ENCODE measurements around the gene GJB3. TPM values are rescaled to one million over a fixed set of nuclear protein-coding genes. Genes with fewer than 3 reads are reported as not detected.

GJB3 gene
- total and polyA plus RNA-seq, 4 donors = 0.21 to 1.0 (median 0.42) TPM; not detected in 1

DNA sequence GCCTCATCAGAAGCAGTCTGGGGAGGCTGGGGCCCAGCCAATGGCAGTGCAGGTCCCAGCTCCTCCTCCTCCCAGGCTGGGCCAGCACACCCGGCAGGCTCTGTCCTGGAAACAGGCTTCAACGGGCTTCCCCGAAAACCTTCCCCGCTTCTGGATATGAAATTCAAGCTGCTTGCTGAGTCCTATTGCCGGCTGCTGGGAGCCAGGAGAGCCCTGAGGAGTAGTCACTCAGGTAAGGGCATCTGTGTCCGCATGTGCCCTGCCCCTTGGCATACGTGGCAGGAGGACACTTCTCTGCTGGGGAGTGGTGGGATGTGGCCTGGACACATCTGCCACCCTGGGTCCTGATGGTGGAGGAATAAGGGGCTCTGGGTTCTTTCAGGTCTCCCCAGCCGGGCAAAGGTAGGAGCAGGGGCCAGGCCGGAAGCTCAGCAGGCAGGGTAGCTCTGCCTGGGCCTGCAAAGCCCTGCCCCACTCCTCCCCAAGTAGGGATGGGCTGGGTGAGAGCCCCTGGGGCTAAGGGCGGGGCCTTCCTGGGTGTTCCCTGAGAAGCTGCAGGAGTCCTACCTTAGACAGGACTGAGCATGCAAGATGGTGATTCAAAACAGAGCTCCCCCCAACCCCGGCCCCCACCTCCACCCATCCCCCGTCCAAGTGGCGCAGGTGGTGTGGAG, 25.9 kb upstream of the GJB3 start, which contains the start of gene GJB5:
TSS of gene GJB5 (plus strand) at position 84 of the 674 bp plus-strand sequence. CDS start 2,284 bp downstream, outside the sequence.
- Histone ChIP-seq H3K4me3 (ENCODE audit: low read length in 2 of 2) (no peak within 1 kb of the TSS), H3K4me1 (ENCODE audit: control insufficient read depth in 1 of 2, insufficient read depth in 2 of 2, low read length in 2 of 2) (no peaks in the 10 kb centered on the region), H3K27me3 (ENCODE audit: control insufficient read depth in 1 of 2, insufficient read depth in 2 of 2, low read length in 1 of 2) (no peaks in the 10 kb centered on the region), H3K9me3 (ENCODE audit: control insufficient read depth, low read length) (no peaks in the 10 kb centered on the region), H3K36me3 (ENCODE audit: control insufficient read depth in 1 of 2, insufficient read depth in 2 of 2, low read length in 1 of 2) (no peaks in the 10 kb centered on the region), H3K27ac (ENCODE audit: low read depth in 1 of 2, low read length in 2 of 2) (no peak within 1 kb of the TSS)
- ATAC-seq (ENCODE audit: low FRiP score) = no peak
- WGBS, 2 donors = 69 to 72% methylated on average over 13 of the region's 13 CpGs
- peak in 1 of 2 donors; percentile 3 for DNase-seq
- intact Hi-C loops (cut with DNase I) = no loop called here

DNA sequence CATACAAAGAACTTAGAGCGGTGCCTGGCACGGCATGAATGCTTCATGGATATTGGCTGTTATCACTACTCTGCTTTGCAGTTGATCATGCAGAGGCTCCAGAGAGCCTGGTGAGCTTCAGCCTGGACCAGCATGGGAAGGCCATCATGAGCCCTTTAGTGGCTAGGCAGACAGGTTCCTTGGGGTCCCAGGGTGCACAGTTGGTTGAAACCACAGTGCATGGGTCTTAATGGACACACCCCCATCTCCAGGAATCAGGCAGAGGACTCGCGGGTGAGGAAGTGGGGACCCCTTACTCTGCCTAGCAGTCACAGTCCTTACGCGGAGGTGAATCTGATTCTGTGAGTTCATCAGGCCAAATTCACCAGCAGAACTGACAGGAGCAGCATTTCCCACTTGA, 25.1 kb upstream of the GJB3 start:
- WGBS, 2 donors = 89 to 94% methylated on average over 6 of the region's 6 CpGs
- no peaks in the 10 kb centered on the region for H3K36me3 ChIP-seq (ENCODE audit: control insufficient read depth in 1 of 2, insufficient read depth in 2 of 2, low read length in 1 of 2)
- H3K4me1 ChIP-seq (ENCODE audit: control insufficient read depth in 1 of 2, insufficient read depth in 2 of 2, low read length in 2 of 2) = no peaks in the 10 kb centered on the region

DNA sequence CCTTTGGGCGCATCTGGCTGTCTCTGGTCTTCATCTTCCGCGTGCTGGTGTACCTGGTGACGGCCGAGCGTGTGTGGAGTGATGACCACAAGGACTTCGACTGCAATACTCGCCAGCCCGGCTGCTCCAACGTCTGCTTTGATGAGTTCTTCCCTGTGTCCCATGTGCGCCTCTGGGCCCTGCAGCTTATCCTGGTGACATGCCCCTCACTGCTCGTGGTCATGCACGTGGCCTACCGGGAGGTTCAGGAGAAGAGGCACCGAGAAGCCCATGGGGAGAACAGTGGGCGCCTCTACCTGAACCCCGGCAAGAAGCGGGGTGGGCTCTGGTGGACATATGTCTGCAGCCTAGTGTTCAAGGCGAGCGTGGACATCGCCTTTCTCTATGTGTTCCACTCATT, 23.6 kb upstream of the GJB3 start:
- WGBS, 2 donors = 92 to 94% methylated on average over 21 of the region's 21 CpGs
- intact Hi-C loops (cut with DNase I) = no loop called here
- Histone ChIP-seq H3K36me3 (ENCODE audit: control insufficient read depth in 1 of 2, insufficient read depth in 2 of 2, low read length in 1 of 2) (no peaks in the 10 kb centered on the region), H3K27ac (ENCODE audit: low read depth in 1 of 2, low read length in 2 of 2) (no peak overlapping the region), H3K9me3 (ENCODE audit: control insufficient read depth, low read length) (no peaks in the 10 kb centered on the region), H3K4me3 (ENCODE audit: low read length in 2 of 2) (no peak overlapping the region), H3K27me3 (ENCODE audit: control insufficient read depth in 1 of 2, insufficient read depth in 2 of 2, low read length in 1 of 2) (no peaks in the 10 kb centered on the region), H3K4me1 (ENCODE audit: control insufficient read depth in 1 of 2, insufficient read depth in 2 of 2, low read length in 2 of 2) (no peaks in the 10 kb centered on the region)
- no peak for ATAC-seq (ENCODE audit: low FRiP score)
- DNase-seq = no peak

More for the DNA sequence above, 25.1 kb upstream of the GJB3 start:
- intact Hi-C loops (cut with DNase I) = no loop called here
- peak in 1 of 2 donors; percentile 46 for DNase-seq
- H3K4me3 ChIP-seq (ENCODE audit: low read length in 2 of 2) = no peak overlapping the region
- H3K27ac ChIP-seq (ENCODE audit: low read depth in 1 of 2, low read length in 2 of 2) = no peak overlapping the region
- H3K9me3 ChIP-seq (ENCODE audit: control insufficient read depth, low read length) = no peaks in the 10 kb centered on the region
- H3K27me3 ChIP-seq (ENCODE audit: control insufficient read depth in 1 of 2, insufficient read depth in 2 of 2, low read length in 1 of 2) = no peaks in the 10 kb centered on the region
- no peak for ATAC-seq (ENCODE audit: low FRiP score)

DNA sequence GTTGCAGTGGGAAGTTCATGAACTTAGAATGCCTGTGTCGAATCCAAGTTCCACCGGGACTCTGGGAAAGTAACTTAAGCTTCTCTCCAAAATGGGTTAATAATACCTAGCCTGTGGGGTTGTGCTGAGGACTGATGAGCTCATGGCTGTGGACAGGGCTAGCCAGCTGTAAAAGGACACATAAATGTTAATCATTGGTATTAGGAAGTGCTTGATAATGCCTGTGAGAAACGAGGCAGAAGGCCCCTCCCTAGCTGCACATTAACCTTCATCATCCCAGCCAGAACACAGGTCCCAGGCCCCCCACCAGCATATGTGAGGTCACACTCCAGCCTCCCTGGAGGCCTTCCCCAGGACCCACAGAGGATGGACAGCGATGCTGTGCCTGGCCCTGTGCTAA, 22.3 kb upstream of the GJB3 start:
- 70 to 72% methylated on average over 4 of the region's 4 CpGs for WGBS, 2 donors
- intact Hi-C loops (cut with DNase I) = no loop called here
- Histone ChIP-seq H3K27ac (ENCODE audit: low read depth in 1 of 2, low read length in 2 of 2) (no peak overlapping the region), H3K9me3 (ENCODE audit: control insufficient read depth, low read length) (no peaks in the 10 kb centered on the region), H3K36me3 (ENCODE audit: control insufficient read depth in 1 of 2, insufficient read depth in 2 of 2, low read length in 1 of 2) (no peaks in the 10 kb centered on the region), H3K4me3 (ENCODE audit: low read length in 2 of 2) (no peak overlapping the region), H3K27me3 (ENCODE audit: control insufficient read depth in 1 of 2, insufficient read depth in 2 of 2, low read length in 1 of 2) (no peaks in the 10 kb centered on the region), H3K4me1 (ENCODE audit: control insufficient read depth in 1 of 2, insufficient read depth in 2 of 2, low read length in 2 of 2) (no peaks in the 10 kb centered on the region)
- no peak for ATAC-seq (ENCODE audit: low FRiP score)
- peak in 1 of 2 donors; percentile 33 for DNase-seq

DNA sequence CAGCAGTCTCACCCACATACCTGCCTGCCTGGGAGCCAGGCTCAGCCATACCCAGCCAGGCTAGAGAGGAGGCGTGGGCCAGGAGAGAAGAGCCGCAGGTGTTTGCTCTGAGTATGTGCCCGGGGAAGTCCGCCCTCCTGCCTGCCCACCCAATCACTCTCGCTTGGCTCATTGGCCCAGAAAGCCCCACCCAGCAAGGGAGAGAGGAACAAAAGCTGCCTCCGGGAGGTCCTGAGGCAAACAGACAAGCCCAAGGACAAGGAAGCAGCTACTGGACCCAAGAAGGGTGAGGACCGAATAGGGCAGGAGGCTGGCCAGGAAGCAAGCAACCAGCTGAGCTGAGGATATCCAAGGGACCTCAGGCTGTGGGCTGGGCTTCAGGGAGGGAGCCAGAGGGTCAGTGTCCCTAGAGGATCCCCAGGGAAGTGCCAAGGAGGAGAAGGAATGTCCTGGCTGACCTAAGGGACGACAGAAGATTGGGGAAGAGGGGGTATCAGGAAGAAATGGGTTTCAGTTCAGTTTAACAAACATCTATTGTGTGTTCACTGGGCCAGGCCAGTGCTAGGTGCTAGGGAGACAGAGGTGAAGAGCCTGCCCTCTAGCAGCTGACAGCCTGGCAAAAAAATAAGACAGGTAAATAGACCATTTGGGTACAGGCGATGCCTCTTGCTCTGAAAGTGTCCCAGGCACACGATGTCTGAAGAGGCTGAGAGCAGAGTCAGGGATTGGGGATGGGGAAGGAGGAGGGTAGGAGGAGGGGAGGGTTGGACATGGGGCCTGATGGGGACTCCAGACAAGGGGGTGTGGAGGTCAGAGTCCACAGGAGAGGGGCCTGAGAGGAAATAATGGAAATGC, 21.3 kb upstream of the GJB3 start, which contains the start of gene GJB4:
TSS of gene GJB4 (plus strand) at position 238 of the 855 bp plus-strand sequence. CDS start 1,515 bp downstream, outside the sequence.
- DNase-seq (peak in 1 of 2 donors; percentile 19), ATAC-seq (ENCODE audit: low FRiP score) (no peak)
- Histone ChIP-seq H3K27me3 (ENCODE audit: control insufficient read depth in 1 of 2, insufficient read depth in 2 of 2, low read length in 1 of 2) (no peaks in the 10 kb centered on the region), H3K4me3 (ENCODE audit: low read length in 2 of 2) (no peak within 1 kb of the TSS), H3K9me3 (ENCODE audit: control insufficient read depth, low read length) (no peaks in the 10 kb centered on the region), H3K36me3 (ENCODE audit: control insufficient read depth in 1 of 2, insufficient read depth in 2 of 2, low read length in 1 of 2) (no peaks in the 10 kb centered on the region), H3K27ac (ENCODE audit: low read depth in 1 of 2, low read length in 2 of 2) (no peak within 1 kb of the TSS), H3K4me1 (ENCODE audit: control insufficient read depth in 1 of 2, insufficient read depth in 2 of 2, low read length in 2 of 2) (no peaks in the 10 kb centered on the region)
- intact Hi-C loops (cut with DNase I) = no loop called here
- WGBS, 2 donors = 60 to 62% methylated on average over 10 of the region's 10 CpGs

DNA sequence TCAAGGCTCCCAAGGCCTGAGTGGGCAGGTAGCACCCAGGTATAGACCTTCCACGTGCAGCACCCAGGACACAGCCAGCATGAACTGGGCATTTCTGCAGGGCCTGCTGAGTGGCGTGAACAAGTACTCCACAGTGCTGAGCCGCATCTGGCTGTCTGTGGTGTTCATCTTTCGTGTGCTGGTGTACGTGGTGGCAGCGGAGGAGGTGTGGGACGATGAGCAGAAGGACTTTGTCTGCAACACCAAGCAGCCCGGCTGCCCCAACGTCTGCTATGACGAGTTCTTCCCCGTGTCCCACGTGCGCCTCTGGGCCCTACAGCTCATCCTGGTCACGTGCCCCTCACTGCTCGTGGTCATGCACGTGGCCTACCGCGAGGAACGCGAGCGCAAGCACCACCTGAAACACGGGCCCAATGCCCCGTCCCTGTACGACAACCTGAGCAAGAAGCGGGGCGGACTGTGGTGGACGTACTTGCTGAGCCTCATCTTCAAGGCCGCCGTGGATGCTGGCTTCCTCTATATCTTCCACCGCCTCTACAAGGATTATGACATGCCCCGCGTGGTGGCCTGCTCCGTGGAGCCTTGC, 19.7 kb upstream of the GJB3 start:
- DNase-seq (peak in 1 of 2 donors; percentile 73), ATAC-seq (ENCODE audit: low FRiP score) (no peak)
- no peak overlapping the region for H3K27ac ChIP-seq (ENCODE audit: low read depth in 1 of 2, low read length in 2 of 2)
- no peaks in the 10 kb centered on the region for H3K4me1 ChIP-seq (ENCODE audit: control insufficient read depth in 1 of 2, insufficient read depth in 2 of 2, low read length in 2 of 2)
- no peaks in the 10 kb centered on the region for H3K27me3 ChIP-seq (ENCODE audit: control insufficient read depth in 1 of 2, insufficient read depth in 2 of 2, low read length in 1 of 2)
- H3K9me3 ChIP-seq (ENCODE audit: control insufficient read depth, low read length) = no peaks in the 10 kb centered on the region
- 93 to 95% methylated on average over 33 of the region's 33 CpGs for WGBS, 2 donors
- H3K36me3 ChIP-seq (ENCODE audit: control insufficient read depth in 1 of 2, insufficient read depth in 2 of 2, low read length in 1 of 2) = no peaks in the 10 kb centered on the region
- no peak overlapping the region for H3K4me3 ChIP-seq (ENCODE audit: low read length in 2 of 2)
- intact Hi-C loops (cut with DNase I) = no loop called here

DNA sequence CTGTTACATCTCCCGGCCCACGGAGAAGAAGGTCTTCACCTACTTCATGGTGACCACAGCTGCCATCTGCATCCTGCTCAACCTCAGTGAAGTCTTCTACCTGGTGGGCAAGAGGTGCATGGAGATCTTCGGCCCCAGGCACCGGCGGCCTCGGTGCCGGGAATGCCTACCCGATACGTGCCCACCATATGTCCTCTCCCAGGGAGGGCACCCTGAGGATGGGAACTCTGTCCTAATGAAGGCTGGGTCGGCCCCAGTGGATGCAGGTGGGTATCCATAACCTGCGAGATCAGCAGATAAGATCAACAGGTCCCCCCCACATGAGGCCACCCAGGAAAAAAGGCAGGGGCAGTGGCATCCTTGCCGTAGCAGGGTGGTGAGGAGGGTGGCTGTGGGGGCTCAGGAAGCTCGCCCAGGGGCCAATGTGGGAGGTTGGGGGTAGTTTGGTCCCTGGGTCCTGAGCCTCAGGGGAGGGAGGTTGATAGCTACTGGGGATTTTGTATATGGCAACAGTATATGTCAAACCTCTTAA, 19.2 kb upstream of the GJB3 start:
- H3K9me3 ChIP-seq (ENCODE audit: control insufficient read depth, low read length) = no peaks in the 10 kb centered on the region

DNA sequence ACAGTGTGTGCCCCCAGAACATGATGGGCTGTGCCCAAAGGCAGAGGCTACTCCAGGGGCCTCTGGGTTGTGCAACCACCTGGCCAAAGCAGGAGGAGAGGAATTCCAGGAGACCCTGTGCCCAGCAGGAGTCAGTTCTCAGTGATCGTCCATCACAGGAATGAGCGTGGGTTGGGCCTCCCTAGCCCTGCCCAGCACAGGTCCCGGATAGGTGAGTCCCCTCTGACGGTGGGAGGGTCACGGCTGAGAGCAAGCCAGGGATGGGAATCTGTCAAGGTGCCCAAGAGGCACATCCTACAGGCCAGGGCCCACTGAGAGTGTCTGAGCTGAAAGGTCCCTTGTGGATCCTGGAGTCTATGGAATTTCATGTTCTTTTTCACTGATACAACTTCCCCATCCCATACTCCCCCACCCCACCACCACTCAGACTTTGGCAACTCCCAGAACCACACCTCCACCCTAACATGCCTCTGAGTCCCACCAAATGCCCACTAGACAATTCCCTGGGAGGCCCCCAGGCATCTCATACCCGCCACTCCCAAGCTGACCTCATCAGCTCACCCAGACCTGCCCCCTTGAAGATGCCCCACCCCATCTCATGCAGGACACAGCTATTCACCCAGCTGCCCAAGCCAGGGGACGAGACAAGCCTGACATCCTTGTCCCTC, 18.4 kb upstream of the GJB3 start:
- Histone ChIP-seq H3K27ac (ENCODE audit: low read depth in 1 of 2, low read length in 2 of 2) (no peak overlapping the region), H3K4me3 (ENCODE audit: low read length in 2 of 2) (no peak overlapping the region), H3K9me3 (ENCODE audit: control insufficient read depth, low read length) (no peaks in the 10 kb centered on the region), H3K36me3 (ENCODE audit: control insufficient read depth in 1 of 2, insufficient read depth in 2 of 2, low read length in 1 of 2) (no peaks in the 10 kb centered on the region), H3K4me1 (ENCODE audit: control insufficient read depth in 1 of 2, insufficient read depth in 2 of 2, low read length in 2 of 2) (no peaks in the 10 kb centered on the region), H3K27me3 (ENCODE audit: control insufficient read depth in 1 of 2, insufficient read depth in 2 of 2, low read length in 1 of 2) (no peaks in the 10 kb centered on the region)
- intact Hi-C loops (cut with DNase I) = no loop called here
- WGBS, 2 donors = 60 to 63% methylated on average over 7 of the region's 7 CpGs
- ATAC-seq (ENCODE audit: low FRiP score) = no peak
- DNase-seq = no peak

More for the DNA sequence above, 19.2 kb upstream of the GJB3 start:
- Histone ChIP-seq H3K36me3 (ENCODE audit: control insufficient read depth in 1 of 2, insufficient read depth in 2 of 2, low read length in 1 of 2) (no peaks in the 10 kb centered on the region), H3K27me3 (ENCODE audit: control insufficient read depth in 1 of 2, insufficient read depth in 2 of 2, low read length in 1 of 2) (no peaks in the 10 kb centered on the region), H3K4me3 (ENCODE audit: low read length in 2 of 2) (no peak overlapping the region), H3K27ac (ENCODE audit: low read depth in 1 of 2, low read length in 2 of 2) (no peak overlapping the region), H3K4me1 (ENCODE audit: control insufficient read depth in 1 of 2, insufficient read depth in 2 of 2, low read length in 2 of 2) (no peaks in the 10 kb centered on the region)
- ATAC-seq (ENCODE audit: low FRiP score) (no peak), DNase-seq (peak in 1 of 2 donors; percentile 55)
- 89 to 92% methylated on average over 13 of the region's 13 CpGs for WGBS, 2 donors
- intact Hi-C loops (cut with DNase I) = no loop called here

All from aorta (tissue), 5 donors.